Gastrocnemius medialis (tissue), 4 donors: Measurements from ENCODE around the gene NRN1L. TPM values are rescaled to one million over a fixed set of nuclear protein-coding genes. Genes with fewer than 3 reads are reported as not detected.

Experiments used
- ATAC-seq, 2 donors: fragments of 150-250 bp; one replicate each; pipeline ENCODE4 v1.9.1; 2016
- DNase-seq, 2 donors: peaks; one replicate each; pipeline ENCODE4 v3.0.0-alpha.2; 2019
- H3K27ac ChIP-seq, 4 donors: fragments of 200-600 bp; sonication (generic); 1 replicate in 1 of 4; 2 replicates in 3 of 4; pipeline ENCODE4 v1.5.1; 2016 to 2018; ENCODE audit warnings: mild to moderate bottlenecking in 2 of 4, moderate library complexity in 1 of 4
- H3K27me3 ChIP-seq, 3 donors: fragments of 200-600 bp; sonication (generic) in 2 of 3; 1 replicate in 1 of 3; 2 replicates in 2 of 3; pipeline versions ENCODE4 v1.5.1 to v1.6.0; 2016 to 2019; ENCODE audit warnings: mild to moderate bottlenecking in 1 of 3, moderate library complexity in 1 of 3
- H3K36me3 ChIP-seq, 2 donors: fragments of 200-600 bp; sonication (generic) in 1 of 2; one replicate each; pipeline ENCODE4 v1.5.1; 2017 to 2018
- H3K4me1 ChIP-seq, 2 donors: fragments of 200-600 bp; sonication (generic) in 1 of 2; one replicate each; pipeline ENCODE4 v1.5.1; 2016 to 2017; ENCODE audit warnings: mild to moderate bottlenecking in 2 of 2
- H3K4me3 ChIP-seq, 4 donors: fragments of 200-600 bp; sonication (generic) in 3 of 4; 1 replicate in 1 of 4; 2 replicates in 3 of 4; pipeline ENCODE4 v1.5.1; 2016 to 2019; ENCODE audit warnings: mild to moderate bottlenecking in 2 of 4
- H3K9me3 ChIP-seq, 3 donors: fragments of 200-600 bp; sonication (generic) in 2 of 3; 1 replicate in 1 of 3; 2 replicates in 2 of 3; pipeline ENCODE4 v1.5.1; 2016 to 2019
- POLR2A ChIP-seq, 2 donors: fragments of 450-650 bp; IDR thresholded peaks; one replicate each; pipeline ENCODE4 v1.6.1; 2017; ENCODE audit warnings: antibody characterized with exemption in 2 of 2, mild to moderate bottlenecking in 2 of 2, moderate library complexity in 2 of 2
- in situ Hi-C, 4 donors: fragments of 200-750 bp; cut with MboI; loops; one replicate each; pipeline versions ENCODE4 v1.15.0 to v1.8.0; 2017; ENCODE audit warnings: low sequenced_read_pairs in 4 of 4
- intact Hi-C: fragments of 100-400 bp; cut with DNase I; formaldehyde crosslinking; loops from one replicate; pipeline ENCODE4 v1.15.1; 2023; ENCODE audit warnings: low total_unique reads
- total RNA-seq, 4 donors: library from RNA; depleted of rRNA; stranded (reverse); fragments of >200 nt; gene quantifications; one replicate each; pipeline versions ENCODE4 v1.1.0 to v1.2.3, GENCODE V29; 2016
- TF ChIP-seq, protein P1 (sequence below), 5 experiments: fragments of 450-650 bp in 3 of 5; fragments of 200-600 bp in 2 of 5; sonication (generic) in 2 of 5; IDR thresholded peaks in 4 of 5; conservative IDR thresholded peaks in 1 of 5; 1 replicate in 4 of 5; 2 replicates in 1 of 5; pipeline ENCODE4 v1.5.1; 2016 to 2019; ENCODE audit warnings: antibody characterized with exemption in 5 of 5, mild to moderate bottlenecking in 3 of 5, moderate library complexity in 3 of 5

Gene NRN1L
- total RNA-seq, 4 donors from 2014 or later = 0.87 to 2.8 (median 1.1) TPM; not detected in 1

DNA sequence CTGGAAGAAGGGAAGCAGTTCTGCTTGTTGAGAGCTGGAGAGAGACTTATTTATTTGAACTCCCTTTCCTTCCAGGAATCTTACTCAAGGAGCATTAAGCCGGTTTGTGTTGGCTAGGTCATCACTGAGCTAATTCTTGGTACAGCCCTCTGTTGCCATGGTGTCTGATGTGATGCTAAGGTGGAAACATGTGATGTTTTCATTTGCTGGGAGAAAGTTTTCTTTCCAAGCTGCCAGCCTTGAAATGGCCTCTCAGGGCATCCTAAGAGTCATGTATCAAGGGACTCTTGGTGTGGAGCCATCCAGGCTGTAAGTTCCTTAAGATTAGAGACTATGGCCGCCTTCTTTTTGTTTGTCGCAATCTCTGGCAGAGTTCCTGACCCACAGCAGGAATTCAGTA, 12.5 kb downstream of the NRN1L start:
- ATAC-seq (no peak), DNase-seq (no peak)
- TF ChIP-seq POLR2A (IDR thresholded peaks at IDR 0.05) = no peak
- TF ChIP-seq, protein P1, sequence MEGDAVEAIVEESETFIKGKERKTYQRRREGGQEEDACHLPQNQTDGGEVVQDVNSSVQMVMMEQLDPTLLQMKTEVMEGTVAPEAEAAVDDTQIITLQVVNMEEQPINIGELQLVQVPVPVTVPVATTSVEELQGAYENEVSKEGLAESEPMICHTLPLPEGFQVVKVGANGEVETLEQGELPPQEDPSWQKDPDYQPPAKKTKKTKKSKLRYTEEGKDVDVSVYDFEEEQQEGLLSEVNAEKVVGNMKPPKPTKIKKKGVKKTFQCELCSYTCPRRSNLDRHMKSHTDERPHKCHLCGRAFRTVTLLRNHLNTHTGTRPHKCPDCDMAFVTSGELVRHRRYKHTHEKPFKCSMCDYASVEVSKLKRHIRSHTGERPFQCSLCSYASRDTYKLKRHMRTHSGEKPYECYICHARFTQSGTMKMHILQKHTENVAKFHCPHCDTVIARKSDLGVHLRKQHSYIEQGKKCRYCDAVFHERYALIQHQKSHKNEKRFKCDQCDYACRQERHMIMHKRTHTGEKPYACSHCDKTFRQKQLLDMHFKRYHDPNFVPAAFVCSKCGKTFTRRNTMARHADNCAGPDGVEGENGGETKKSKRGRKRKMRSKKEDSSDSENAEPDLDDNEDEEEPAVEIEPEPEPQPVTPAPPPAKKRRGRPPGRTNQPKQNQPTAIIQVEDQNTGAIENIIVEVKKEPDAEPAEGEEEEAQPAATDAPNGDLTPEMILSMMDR (IDR thresholded peaks at IDR 0.05 in 4 of 5, conservative IDR thresholded peaks at IDR 0.05 in 1 of 5) = no peak
- no peaks in the 10 kb centered on the region for H3K27me3 ChIP-seq
- no peak overlapping the region for H3K4me3 ChIP-seq
- no peaks in the 10 kb centered on the region for H3K36me3 ChIP-seq
- no peaks in the 10 kb centered on the region for H3K9me3 ChIP-seq
- intact Hi-C loops (no loop called here), in situ Hi-C loops (no loop called here)
- peak overlapping the region; percentile 70 to 100 (median 94) for H3K27ac ChIP-seq
- peaks cover 50 to 59% of the 10 kb centered on the region in 2 donors for H3K4me1 ChIP-seq

DNA sequence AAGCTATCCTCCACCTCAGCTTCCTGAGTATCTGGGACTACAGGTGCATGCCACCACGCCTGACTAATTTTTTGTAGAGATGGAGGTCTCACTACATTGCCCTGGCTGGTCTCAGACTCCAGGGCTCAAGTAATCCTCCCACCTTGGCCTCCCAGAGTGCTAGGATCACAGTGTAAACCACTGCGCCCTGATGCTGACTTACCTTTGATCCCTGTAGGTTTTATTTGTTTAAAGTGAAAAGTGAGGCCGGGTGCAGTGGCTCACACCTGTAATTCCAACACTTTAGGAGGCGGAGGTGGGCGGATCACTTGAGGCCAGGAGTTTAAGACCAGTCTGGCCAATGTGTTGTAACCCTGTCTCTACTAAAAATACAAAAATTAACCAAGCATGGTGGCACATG, 17.0 kb downstream of the NRN1L start:
- in situ Hi-C loops (no loop called here), intact Hi-C loops (no loop called here)
- DNase-seq (no peak), ATAC-seq (no peak)
- no peaks in the 10 kb centered on the region for H3K27me3 ChIP-seq
- no peak overlapping the region for H3K4me3 ChIP-seq
- H3K9me3 ChIP-seq = no peaks in the 10 kb centered on the region
- no peak overlapping the region for H3K27ac ChIP-seq
- peaks cover 27 to 30% of the 10 kb centered on the region in 2 donors for H3K4me1 ChIP-seq
- TF ChIP-seq, protein P1 (IDR thresholded peaks at IDR 0.05 in 4 of 5, conservative IDR thresholded peaks at IDR 0.05 in 1 of 5) = no peak
- no peak for TF ChIP-seq POLR2A (IDR thresholded peaks at IDR 0.05)
- no peaks in the 10 kb centered on the region for H3K36me3 ChIP-seq

DNA sequence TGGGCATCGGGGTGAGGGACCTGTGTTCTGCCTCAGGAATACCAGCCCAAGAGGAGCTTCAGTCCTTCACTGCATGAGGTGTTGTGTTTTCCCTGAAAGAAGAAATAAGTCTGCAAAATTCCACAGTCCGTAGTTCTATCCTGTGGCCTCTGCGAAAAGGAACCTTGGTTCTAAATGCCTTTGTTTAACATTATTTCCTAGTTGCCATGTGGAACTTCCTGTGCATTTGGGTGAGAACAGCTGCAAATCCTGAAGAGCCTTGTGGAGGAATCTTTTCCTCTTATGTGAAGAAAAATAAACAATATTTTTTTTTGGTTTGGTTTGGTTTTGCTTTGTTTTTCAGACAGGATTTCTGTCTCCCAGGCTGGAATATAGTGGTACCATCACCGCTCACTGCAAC, 18.1 kb downstream of the NRN1L start:
- in situ Hi-C loops = no loop called here
- H3K27me3 ChIP-seq = no peaks in the 10 kb centered on the region
- no peaks in the 10 kb centered on the region for H3K36me3 ChIP-seq
- no peak for DNase-seq
- H3K4me3 ChIP-seq = no peak overlapping the region
- H3K9me3 ChIP-seq = no peaks in the 10 kb centered on the region
- peaks cover 19 to 20% of the 10 kb centered on the region in 2 donors for H3K4me1 ChIP-seq
- no peak for ATAC-seq
- intact Hi-C loops = no loop called here
- peak overlapping the region in 1 of 4 donors; percentile 21 for H3K27ac ChIP-seq
- TF ChIP-seq POLR2A (IDR thresholded peaks at IDR 0.05) = no peak
- TF ChIP-seq, protein P1 (IDR thresholded peaks at IDR 0.05 in 4 of 5, conservative IDR thresholded peaks at IDR 0.05 in 1 of 5) = no peak

DNA sequence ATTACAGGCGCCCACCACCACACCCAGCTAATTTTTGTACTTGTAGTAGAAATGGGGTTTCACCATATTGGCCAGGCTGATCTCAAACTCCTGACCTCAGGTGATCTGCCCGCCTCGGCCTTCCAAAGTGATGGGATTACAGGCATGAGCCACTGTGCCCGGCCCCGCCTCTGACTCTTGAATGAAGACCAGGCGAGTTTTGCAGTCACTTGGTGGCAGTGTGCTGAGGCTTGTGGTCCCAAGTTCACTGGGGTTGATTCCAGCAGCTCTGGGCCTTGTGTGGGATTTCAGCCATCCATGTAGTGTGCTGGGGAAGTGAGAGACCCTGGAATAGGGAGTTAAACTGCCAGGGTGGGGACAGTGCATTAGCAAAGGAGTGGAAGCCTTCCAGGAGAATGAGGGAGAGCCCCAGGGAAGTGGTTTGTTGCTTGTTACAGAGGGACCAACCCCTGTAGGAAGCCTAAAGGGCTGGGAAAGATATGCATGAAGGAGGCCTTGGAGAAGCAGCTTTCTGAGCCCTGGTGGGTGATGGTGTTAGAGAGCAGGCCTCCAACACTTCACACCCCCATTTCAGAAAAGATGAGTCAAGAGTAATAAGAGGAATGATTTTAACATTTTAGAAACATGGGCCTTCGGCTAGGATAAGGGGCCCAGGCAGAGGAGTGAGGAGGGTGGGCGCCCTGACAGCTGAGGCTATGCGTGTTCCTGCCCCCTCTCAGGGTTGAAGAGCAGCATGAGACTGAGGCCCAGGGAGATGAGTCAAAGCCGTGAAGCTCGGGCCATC, 22.9 kb downstream of the NRN1L start:
- no peak for DNase-seq
- H3K36me3 ChIP-seq = peaks cover 0 to 34% of the 10 kb centered on the region in 2 donors
- no peak for ATAC-seq
- intact Hi-C loops = no loop called here
- peaks cover 12 to 19% of the 10 kb centered on the region in 2 donors for H3K4me1 ChIP-seq
- H3K27me3 ChIP-seq = no peaks in the 10 kb centered on the region
- in situ Hi-C loops = no loop called here
- no peaks in the 10 kb centered on the region for H3K9me3 ChIP-seq
- no peak overlapping the region for H3K4me3 ChIP-seq
- peak overlapping the region in 2 of 4 donors; percentile 9 to 20 for H3K27ac ChIP-seq
- TF ChIP-seq, protein P1 (IDR thresholded peaks at IDR 0.05 in 4 of 5, conservative IDR thresholded peaks at IDR 0.05 in 1 of 5) = no peak
- TF ChIP-seq POLR2A (IDR thresholded peaks at IDR 0.05) = no peak
